SK-N-MC (cell line): ENCODE measurements around the gene SLC28A3.

Experiments used
- EZH2 ChIP-seq: fragments of 200-600 bp; sonication (generic); IDR thresholded peaks from one replicate; pipeline ENCODE4 v1.6.1; 2017; ENCODE audit warnings: antibody characterized with exemption
- FOXP2 ChIP-seq: optimal IDR thresholded peaks from 2 replicates; pipeline ENCODE3; 2011; ENCODE audit warnings: mild to moderate bottlenecking, moderate library complexity; ENCODE audit not compliant: insufficient read depth; ENCODE audit errors: extremely low read length, control extremely low read depth
- POLR2AphosphoS5 ChIP-seq: IDR thresholded peaks from 2 replicates; pipeline ENCODE4 v1.6.1; 2012; ENCODE audit warnings: mild to moderate bottlenecking, low read depth, low read length, borderline replicate concordance

- TF ChIP-seq POLR2AphosphoS5 (no peak), EZH2 (no peak), FOXP2 (no peak)
These were observed 63.8 kb downstream of the SLC28A3 start for GRCh38 chr9:84276741-84277140.
